Activated B cell treated with CpG ODN at 0.5 μM for 24 hours (primary cell): ENCODE measurements around the gene BCAS1. TPM values are rescaled to one million over a fixed set of nuclear protein-coding genes. Genes with fewer than 3 reads are reported as not detected.

Source experiments
- ATAC-seq: fragments of 200-7000 bp; cut with Tn5 transposase; one replicate; pipeline ENCODE4 v1.10.0; 2021; ENCODE audit warnings: low read depth, mild to moderate bottlenecking, moderate library complexity
- CTCF ChIA-PET: fragments of 350-600 bp; sonication (Branson Sonifier 250); formaldehyde crosslinking; loops from one replicate; lab custom pipeline; 2021; ENCODE audit warnings: antibody characterized with exemption; lab: Charles Lee
- POLR2A ChIA-PET: fragments of 350-600 bp; sonication (Branson Sonifier 250); formaldehyde crosslinking; loops from one replicate; lab custom pipeline; 2021; ENCODE audit warnings: antibody characterized with exemption; lab: Charles Lee
- DNase-seq: peaks from one replicate; pipeline ENCODE4 v3.0.0; 2022
- H3K27ac Mint-ChIP-seq: one replicate; pipeline ENCODE4 v1.8.0; 2020; ENCODE audit warnings: mixed read lengths
- H3K27me3 Mint-ChIP-seq: one replicate; pipeline ENCODE4 v1.8.0; 2021; ENCODE audit warnings: mixed read lengths
- H3K36me3 Mint-ChIP-seq: one replicate; pipeline ENCODE4 v1.8.0; 2021; ENCODE audit warnings: low read depth, mixed read lengths
- H3K4me1 Mint-ChIP-seq: one replicate; pipeline ENCODE4 v1.8.0; 2021; ENCODE audit warnings: mixed read lengths
- H3K4me3 Mint-ChIP-seq: one replicate; pipeline ENCODE4 v1.8.0; 2020; ENCODE audit warnings: mild to moderate bottlenecking, mixed read lengths
- H3K9me3 Mint-ChIP-seq: one replicate; pipeline ENCODE4 v1.8.0; 2020; ENCODE audit warnings: mixed read lengths
- CTCF ChIP-seq: fragments of 200-600 bp; IDR thresholded peaks from one replicate; pipeline ENCODE4 v1.8.0; 2022; ENCODE audit warnings: antibody characterized with exemption, mild to moderate bottlenecking
- intact Hi-C: fragments of 100-400 bp; cut with micrococcal nuclease; formaldehyde crosslinking; loops from one replicate; pipeline ENCODE4 v1.15.1; 2024
- total RNA-seq: library from RNA; stranded (reverse); gene quantifications from 2 replicates; pipeline ENCODE4 v1.2.3, GENCODE V29; 2022

BCAS1 gene
- total RNA-seq, 1 donor from 2014 or later, result 1.7 TPM

- intact Hi-C loops, result no loop called here
- ChIA-PET POLR2A (no interaction called here), CTCF (no interaction called here)
- Mint-ChIP-seq H3K36me3 (no peaks in the 10 kb centered on the region), H3K4me3 (no peak overlapping the region), H3K27ac (no peak overlapping the region), H3K4me1 (no peaks in the 10 kb centered on the region), H3K27me3 (peaks cover 9% of the 10 kb centered on the region), H3K9me3 (no peaks in the 10 kb centered on the region)
- no peak for ATAC-seq
- no peak for DNase-seq
- no peak for TF ChIP-seq CTCF
These were observed 40.1 kb upstream of the BCAS1 start for GRCh38 chr20:54110457-54110856.

- intact Hi-C loops, result no loop called here
- DNase-seq, result no peak
- CTCF ChIA-PET, result interaction anchor here (0.7 kb wide), 1 partner anchor 13 kb away, joined by 3 read pairs; no protein-coding TSS in a partner anchor
- H3K4me1 Mint-ChIP-seq, result no peaks in the 10 kb centered on the region
- no peaks in the 10 kb centered on the region for H3K9me3 Mint-ChIP-seq
- ATAC-seq, result no peak
- no peak for TF ChIP-seq CTCF
- no peak overlapping the region for H3K27ac Mint-ChIP-seq
- no peak overlapping the region for H3K4me3 Mint-ChIP-seq
- peaks cover 9% of the 10 kb centered on the region for H3K27me3 Mint-ChIP-seq
- POLR2A ChIA-PET, result no interaction called here
- H3K36me3 Mint-ChIP-seq, result no peaks in the 10 kb centered on the region
These were observed 39.6 kb upstream of the BCAS1 start for GRCh38 chr20:54110041-54110440.

GRCh38 chr20:54108817-54109216, 38.4 kb upstream of the BCAS1 start:
- POLR2A ChIA-PET, result no interaction called here
- CTCF ChIA-PET, result no interaction called here
- intact Hi-C loops, result no loop called here

GRCh38 chr20:54108326-54108642, 37.9 kb upstream of the BCAS1 start:
- ChIA-PET CTCF (no interaction called here), POLR2A (no interaction called here)
- no peak for TF ChIP-seq CTCF
- no peak for DNase-seq
- intact Hi-C loops, result no loop called here
- ATAC-seq, result no peak
- H3K9me3 Mint-ChIP-seq, result no peaks in the 10 kb centered on the region
- H3K27me3 Mint-ChIP-seq, result peaks cover 14% of the 10 kb centered on the region
- H3K36me3 Mint-ChIP-seq, result no peaks in the 10 kb centered on the region
- H3K4me3 Mint-ChIP-seq, result no peak overlapping the region
- H3K4me1 Mint-ChIP-seq, result peaks cover under 1% of the 10 kb centered on the region
- no peak overlapping the region for H3K27ac Mint-ChIP-seq

More at GRCh38 chr20:54108817-54109216, 38.4 kb upstream of the BCAS1 start:
- TF ChIP-seq CTCF, result no peak
- H3K4me1 Mint-ChIP-seq, result no peaks in the 10 kb centered on the region
- no peaks in the 10 kb centered on the region for H3K36me3 Mint-ChIP-seq
- H3K27me3 Mint-ChIP-seq, result peaks cover 11% of the 10 kb centered on the region
- H3K27ac Mint-ChIP-seq, result no peak overlapping the region
- H3K4me3 Mint-ChIP-seq, result no peak overlapping the region
- ATAC-seq, result no peak
- no peak for DNase-seq
- no peaks in the 10 kb centered on the region for H3K9me3 Mint-ChIP-seq

- POLR2A ChIA-PET, result no interaction called here
- Mint-ChIP-seq H3K9me3 (no peaks in the 10 kb centered on the region), H3K27me3 (peaks cover 15% of the 10 kb centered on the region), H3K4me3 (no peak overlapping the region), H3K4me1 (peaks cover 2% of the 10 kb centered on the region), H3K36me3 (no peaks in the 10 kb centered on the region), H3K27ac (no peak overlapping the region)
- intact Hi-C loops, result no loop called here
- CTCF ChIA-PET, result no interaction called here
- no peak for TF ChIP-seq CTCF
- no peak for ATAC-seq
- DNase-seq, result no peak
These were observed 37.4 kb upstream of the BCAS1 start for GRCh38 chr20:54107600-54108325.
